SJSA1 (cell line): ENCODE measurements around the gene QRFP. TPM values are rescaled to one million over a fixed set of nuclear protein-coding genes. Genes with fewer than 3 reads are reported as not detected.

Experiments used
- DNase-seq, 2 experiments: peaks; one replicate each; pipeline ENCODE4 v3.0.0-alpha.2; 2015 to 2020; ENCODE audit warnings: low spot score in 2 of 2, low read depth in 1 of 2
- H3K27ac ChIP-seq: fragments of 250-450 bp; sonication (Bioruptor Pico); 2 replicates; pipeline ENCODE4 v1.5.1; 2020; ENCODE audit warnings: mild to moderate bottlenecking, moderate library complexity
- H3K27me3 ChIP-seq: fragments of 250-450 bp; sonication (Bioruptor Pico); replicated peaks from 2 replicates; pipeline ENCODE4 v1.5.1; 2020; ENCODE audit warnings: mild to moderate bottlenecking, moderate library complexity
- H3K36me3 ChIP-seq: fragments of 250-450 bp; sonication (Bioruptor Pico); 2 replicates; pipeline ENCODE4 v1.5.1; 2020; ENCODE audit warnings: mild to moderate bottlenecking
- H3K4me1 ChIP-seq: fragments of 250-450 bp; sonication (Bioruptor Pico); replicated peaks from 2 replicates; pipeline ENCODE4 v1.6.1; 2021; ENCODE audit warnings: mild to moderate bottlenecking
- H3K4me3 ChIP-seq: fragments of 250-450 bp; sonication (Bioruptor Pico); 2 replicates; pipeline ENCODE4 v1.5.1; 2020; ENCODE audit warnings: mild to moderate bottlenecking
- H3K9me3 ChIP-seq: fragments of 250-450 bp; sonication (Bioruptor Pico); replicated peaks from 2 replicates; pipeline ENCODE4 v1.5.1; 2020; ENCODE audit warnings: mild to moderate bottlenecking
- total RNA-seq: library from RNA; depleted of rRNA; stranded (reverse); fragments of >200 nt; shearing (Covaris generic); gene quantifications from 2 replicates; pipeline ENCODE4 v1.2.3, GENCODE V29; 2014

QRFP gene
- total RNA-seq, 1 experiment from 2014 or later: not detected

DNA sequence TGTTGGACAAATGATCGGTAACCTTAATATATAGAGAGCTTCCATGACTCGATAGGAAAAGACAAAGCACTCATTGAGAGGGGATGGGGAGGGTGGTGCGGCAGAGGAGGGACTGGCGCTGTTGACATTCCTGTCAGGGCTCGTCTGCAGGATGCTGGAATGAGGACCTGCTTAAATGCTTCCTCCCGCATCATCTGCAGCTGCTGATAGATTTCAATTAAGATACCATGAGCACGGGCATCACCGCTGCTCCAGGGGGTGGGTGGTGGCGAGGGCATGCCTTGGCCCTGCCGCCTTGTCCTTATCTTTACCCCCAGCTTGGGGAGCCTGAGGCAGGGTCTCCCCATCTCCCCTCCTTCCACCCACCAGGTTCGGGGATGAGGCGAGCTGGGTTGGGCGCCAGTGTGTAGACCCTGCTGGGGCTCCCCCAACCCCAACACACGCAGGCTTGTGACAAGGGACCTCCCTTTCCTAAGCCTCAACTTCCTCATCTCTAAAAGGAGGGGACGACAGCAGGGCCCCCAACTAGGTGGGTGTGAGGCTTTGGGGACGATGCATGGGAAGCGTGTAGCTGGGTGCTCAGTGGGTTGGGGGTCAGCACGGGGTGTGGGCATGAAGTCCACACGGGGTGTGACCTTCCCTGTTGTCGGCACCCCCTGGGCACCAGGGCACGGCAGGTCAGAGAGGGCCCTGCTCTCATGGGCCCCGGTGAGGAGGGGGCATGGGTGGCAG lies 11.7 kb upstream of the QRFP start:
- no peaks in the 10 kb centered on the region for H3K9me3 ChIP-seq
- H3K4me1 ChIP-seq: no peaks in the 10 kb centered on the region
- no peak overlapping the region for H3K4me3 ChIP-seq
- no peaks in the 10 kb centered on the region for H3K36me3 ChIP-seq
- no peak overlapping the region for H3K27ac ChIP-seq
- 0 out of 2 replicates have a peak, but pooled peaks cover 14% of the 10 kb centered on the region for H3K27me3 ChIP-seq
- DNase-seq: no peak

GRCh38 chr9:130906735-130907416 lies 10.3 kb upstream of the QRFP start:
- Histone ChIP-seq H3K36me3 (no peaks in the 10 kb centered on the region), H3K9me3 (no peaks in the 10 kb centered on the region), H3K4me1 (no peaks in the 10 kb centered on the region), H3K4me3 (no peak overlapping the region), H3K27me3 (peaks cover 22% of the 10 kb centered on the region; the same call in 1 of the 2 replicates), H3K27ac (no peak overlapping the region)
- no peak for DNase-seq

DNA sequence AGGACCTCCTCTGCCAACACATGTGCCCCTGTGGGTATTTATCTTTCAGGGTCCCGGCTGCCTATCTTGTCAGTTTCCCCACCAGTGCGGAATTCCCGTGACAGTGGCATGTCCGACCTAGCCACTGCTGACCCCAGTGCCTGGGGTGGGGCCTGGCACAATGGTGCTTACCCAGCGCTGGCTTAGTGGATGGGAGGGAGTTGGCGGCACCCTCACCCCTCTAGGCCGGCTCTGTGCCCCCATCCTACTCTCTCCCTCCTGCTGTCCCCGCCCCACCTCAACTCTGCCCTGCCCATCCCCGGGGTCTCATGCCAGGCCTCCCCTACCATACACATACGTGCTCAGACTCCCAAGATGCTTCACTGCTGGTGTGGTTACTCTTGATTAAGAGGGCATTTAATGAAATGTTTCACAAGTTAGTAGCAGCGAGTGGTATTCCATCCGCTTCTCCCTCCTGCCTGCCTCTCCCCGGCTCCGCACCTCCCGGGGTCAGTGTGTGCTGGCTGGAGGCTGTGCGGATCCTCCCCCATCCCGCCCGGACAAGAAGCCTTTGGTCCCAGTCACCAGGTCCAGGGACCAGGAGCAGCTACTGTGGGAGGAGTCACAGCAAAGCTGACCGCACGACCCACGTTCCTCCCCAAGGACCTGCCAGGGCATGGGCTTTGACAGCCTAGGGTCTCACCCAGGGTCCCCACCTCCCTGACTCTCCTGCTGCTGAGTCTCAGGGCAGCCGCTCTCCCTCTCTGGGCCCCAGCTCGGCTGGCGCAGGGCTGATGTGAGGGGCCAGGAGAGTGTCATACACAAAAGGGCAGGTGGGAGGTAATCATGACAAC lies 9.5 kb upstream of the QRFP start:
- Histone ChIP-seq H3K27me3 (peaks cover 23% of the 10 kb centered on the region; the same call in 1 of the 2 replicates), H3K4me1 (no peaks in the 10 kb centered on the region), H3K27ac (no peak overlapping the region), H3K4me3 (no peak overlapping the region), H3K9me3 (no peaks in the 10 kb centered on the region), H3K36me3 (no peaks in the 10 kb centered on the region)
- no peak for DNase-seq

- peaks cover 30% of the 10 kb centered on the region; the same call in 1 of the 2 replicates for H3K27me3 ChIP-seq
- H3K4me1 ChIP-seq: no peaks in the 10 kb centered on the region
- no peak for DNase-seq
- H3K27ac ChIP-seq: no peak overlapping the region
- H3K4me3 ChIP-seq: no peak overlapping the region
- H3K9me3 ChIP-seq: no peaks in the 10 kb centered on the region
- H3K36me3 ChIP-seq: no peaks in the 10 kb centered on the region
Observed at GRCh38 chr9:130905125-130905901, 8.7 kb upstream of the QRFP start.

GRCh38 chr9:130904070-130905044 lies 7.7 kb upstream of the QRFP start:
- no peak overlapping the region for H3K4me3 ChIP-seq
- no peak for DNase-seq
- no peaks in the 10 kb centered on the region for H3K4me1 ChIP-seq
- H3K27ac ChIP-seq: no peak overlapping the region
- H3K27me3 ChIP-seq: peaks cover 39% of the 10 kb centered on the region
- H3K9me3 ChIP-seq: no peaks in the 10 kb centered on the region
- H3K36me3 ChIP-seq: no peaks in the 10 kb centered on the region

- Histone ChIP-seq H3K9me3 (no peaks in the 10 kb centered on the region), H3K4me3 (no peak overlapping the region), H3K36me3 (no peaks in the 10 kb centered on the region), H3K27ac (no peak overlapping the region), H3K27me3 (peaks cover 43% of the 10 kb centered on the region), H3K4me1 (no peaks in the 10 kb centered on the region)
- DNase-seq: no peak
Observed at GRCh38 chr9:130903194-130904069, 6.8 kb upstream of the QRFP start.

- no peak for DNase-seq
- Histone ChIP-seq H3K27ac (no peak overlapping the region), H3K4me1 (no peaks in the 10 kb centered on the region), H3K36me3 (no peaks in the 10 kb centered on the region), H3K9me3 (no peaks in the 10 kb centered on the region), H3K4me3 (no peak overlapping the region), H3K27me3 (peaks cover 47% of the 10 kb centered on the region)
Observed at GRCh38 chr9:130902204-130903185, 5.9 kb upstream of the QRFP start.

GRCh38 chr9:130901498-130902203 lies 5.0 kb upstream of the QRFP start:
- no peak overlapping the region for H3K4me3 ChIP-seq
- no peaks in the 10 kb centered on the region for H3K36me3 ChIP-seq
- no peak overlapping the region for H3K27ac ChIP-seq
- H3K9me3 ChIP-seq: no peaks in the 10 kb centered on the region
- no peak for DNase-seq
- H3K27me3 ChIP-seq: peaks cover 45% of the 10 kb centered on the region
- no peaks in the 10 kb centered on the region for H3K4me1 ChIP-seq

- Histone ChIP-seq H3K9me3 (no peaks in the 10 kb centered on the region), H3K4me3 (no peak overlapping the region), H3K27ac (no peak overlapping the region), H3K4me1 (no peaks in the 10 kb centered on the region), H3K36me3 (no peaks in the 10 kb centered on the region), H3K27me3 (peaks cover 45% of the 10 kb centered on the region)
- no peak for DNase-seq
Observed at GRCh38 chr9:130900701-130901497, 4.3 kb upstream of the QRFP start.
